ENCODE data around the gene HNRNPA1.

HNRNPA1 gene

GRCh38 chr12:54246011-54246641 lies 34.4 kb upstream of the HNRNPA1 start:
- no peak for TF ChIP-seq SUZ12 (IDR thresholded peaks at IDR 0.05; ENCODE audit: extremely low read depth, insufficient read depth, insufficient read length)
- TF ChIP-seq YY1 (IDR thresholded peaks at IDR 0.05; ENCODE audit: insufficient read depth, insufficient read length) = no peak
- no peak for TF ChIP-seq ZNF274 (IDR thresholded peaks at IDR 0.05; ENCODE audit: low read depth, low read length)
- H3K36me3 ChIP-seq (ENCODE audit: insufficient read depth, insufficient read length, low read length) = peaks cover 82% of the 10 kb centered on the region

GRCh38 chr12:54249489-54249888 lies 31.0 kb upstream of the HNRNPA1 start:
- peaks cover 87% of the 10 kb centered on the region for H3K36me3 ChIP-seq (ENCODE audit: insufficient read depth, insufficient read length, low read length)
- H3K4me1 ChIP-seq (ENCODE audit: insufficient read depth, insufficient read length) = no peaks in the 10 kb centered on the region
- no peaks in the 10 kb centered on the region for H3K27me3 ChIP-seq (ENCODE audit: insufficient read depth, insufficient read length)
- H3K4me3 ChIP-seq (ENCODE audit: insufficient read length, low read depth) = no peak overlapping the region
- H3K9me3 ChIP-seq (ENCODE audit: insufficient read depth, low read length) = no peaks in the 10 kb centered on the region
- TF ChIP-seq YY1 (IDR thresholded peaks at IDR 0.05; ENCODE audit: insufficient read depth, insufficient read length) (no peak), SUZ12 (IDR thresholded peaks at IDR 0.05; ENCODE audit: extremely low read depth, insufficient read depth, insufficient read length) (no peak), ZNF274 (IDR thresholded peaks at IDR 0.05; ENCODE audit: low read depth, low read length) (no peak)
- no peak overlapping the region for H3K9ac ChIP-seq (ENCODE audit: insufficient read length, low read depth)
- no peak for DNase-seq (ENCODE audit: low read depth, low spot score)

More at GRCh38 chr12:54246011-54246641, 34.4 kb upstream of the HNRNPA1 start:
- DNase-seq (ENCODE audit: low read depth, low spot score) = no peak
- no peak overlapping the region for H3K9ac ChIP-seq (ENCODE audit: insufficient read length, low read depth)
- H3K4me3 ChIP-seq (ENCODE audit: insufficient read length, low read depth) = no peak overlapping the region
- H3K4me1 ChIP-seq (ENCODE audit: insufficient read depth, insufficient read length) = no peaks in the 10 kb centered on the region
- no peaks in the 10 kb centered on the region for H3K27me3 ChIP-seq (ENCODE audit: insufficient read depth, insufficient read length)
- no peaks in the 10 kb centered on the region for H3K9me3 ChIP-seq (ENCODE audit: insufficient read depth, low read length)

GRCh38 chr12:54251667-54252284 lies 28.8 kb upstream of the HNRNPA1 start:
- no peaks in the 10 kb centered on the region for H3K4me1 ChIP-seq (ENCODE audit: insufficient read depth, insufficient read length)
- no peak overlapping the region for H3K4me3 ChIP-seq (ENCODE audit: insufficient read length, low read depth)
- no peaks in the 10 kb centered on the region for H3K27me3 ChIP-seq (ENCODE audit: insufficient read depth, insufficient read length)
- H3K9ac ChIP-seq (ENCODE audit: insufficient read length, low read depth) = no peak overlapping the region
- peaks cover 84% of the 10 kb centered on the region for H3K36me3 ChIP-seq (ENCODE audit: insufficient read depth, insufficient read length, low read length)
- TF ChIP-seq SUZ12 (IDR thresholded peaks at IDR 0.05; ENCODE audit: extremely low read depth, insufficient read depth, insufficient read length) (no peak), ZNF274 (IDR thresholded peaks at IDR 0.05; ENCODE audit: low read depth, low read length) (no peak), YY1 (IDR thresholded peaks at IDR 0.05; ENCODE audit: insufficient read depth, insufficient read length) (no peak)
- no peak for DNase-seq (ENCODE audit: low read depth, low spot score)
- H3K9me3 ChIP-seq (ENCODE audit: insufficient read depth, low read length) = no peaks in the 10 kb centered on the region

GRCh38 chr12:54253240-54253639 lies 27.3 kb upstream of the HNRNPA1 start:
- TF ChIP-seq SUZ12 (IDR thresholded peaks at IDR 0.05; ENCODE audit: extremely low read depth, insufficient read depth, insufficient read length) (no peak), YY1 (IDR thresholded peaks at IDR 0.05; ENCODE audit: insufficient read depth, insufficient read length) (no peak), ZNF274 (IDR thresholded peaks at IDR 0.05; ENCODE audit: low read depth, low read length) (no peak)
- Histone ChIP-seq H3K4me1 (ENCODE audit: insufficient read depth, insufficient read length) (no peaks in the 10 kb centered on the region), H3K9me3 (ENCODE audit: insufficient read depth, low read length) (no peaks in the 10 kb centered on the region), H3K9ac (ENCODE audit: insufficient read length, low read depth) (no peak overlapping the region), H3K4me3 (ENCODE audit: insufficient read length, low read depth) (no peak overlapping the region), H3K36me3 (ENCODE audit: insufficient read depth, insufficient read length, low read length) (peaks cover 82% of the 10 kb centered on the region), H3K27me3 (ENCODE audit: insufficient read depth, insufficient read length) (no peaks in the 10 kb centered on the region)
- no peak for DNase-seq (ENCODE audit: low read depth, low spot score)

DNA sequence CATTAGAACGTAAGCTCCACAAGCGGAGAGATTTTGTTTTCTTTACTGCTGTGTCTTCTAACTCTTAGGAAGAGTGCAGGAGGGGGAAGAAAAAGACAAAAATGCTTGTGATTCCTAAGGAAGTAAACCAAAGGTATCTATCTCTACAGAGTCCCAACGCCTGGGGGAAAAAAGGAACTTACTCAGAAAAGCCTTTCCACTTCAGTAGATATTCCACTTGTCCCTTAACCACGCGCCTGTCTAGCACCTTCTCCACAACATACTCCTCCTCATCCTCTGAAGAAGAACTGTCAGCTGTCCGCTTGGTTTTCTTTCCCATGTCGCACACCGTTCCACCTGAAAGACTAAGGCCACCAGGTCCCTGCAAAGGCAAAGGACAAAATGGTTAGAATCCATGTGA lies 23.2 kb upstream of the HNRNPA1 start:
- peaks cover 3% of the 10 kb centered on the region for H3K4me1 ChIP-seq (ENCODE audit: insufficient read depth, insufficient read length)
- H3K4me3 ChIP-seq (ENCODE audit: insufficient read length, low read depth) = no peak overlapping the region
- no peaks in the 10 kb centered on the region for H3K9me3 ChIP-seq (ENCODE audit: insufficient read depth, low read length)
- no peak for DNase-seq (ENCODE audit: low read depth, low spot score)
- peaks cover 48% of the 10 kb centered on the region for H3K36me3 ChIP-seq (ENCODE audit: insufficient read depth, insufficient read length, low read length)
- no peak for TF ChIP-seq SUZ12 (IDR thresholded peaks at IDR 0.05; ENCODE audit: extremely low read depth, insufficient read depth, insufficient read length)
- no peak for TF ChIP-seq YY1 (IDR thresholded peaks at IDR 0.05; ENCODE audit: insufficient read depth, insufficient read length)
- H3K9ac ChIP-seq (ENCODE audit: insufficient read length, low read depth) = no peak overlapping the region
- H3K27me3 ChIP-seq (ENCODE audit: insufficient read depth, insufficient read length) = no peaks in the 10 kb centered on the region

GRCh38 chr12:54258201-54258681 lies 22.3 kb upstream of the HNRNPA1 start:
- no peak for DNase-seq (ENCODE audit: low read depth, low spot score)
- H3K9ac ChIP-seq (ENCODE audit: insufficient read length, low read depth) = peak overlapping the region; percentile 14
- no peak overlapping the region for H3K4me3 ChIP-seq (ENCODE audit: insufficient read length, low read depth)
- no peaks in the 10 kb centered on the region for H3K9me3 ChIP-seq (ENCODE audit: insufficient read depth, low read length)
- peaks cover 39% of the 10 kb centered on the region for H3K36me3 ChIP-seq (ENCODE audit: insufficient read depth, insufficient read length, low read length)
- TF ChIP-seq ZNF274 (IDR thresholded peaks at IDR 0.05; ENCODE audit: low read depth, low read length) (no peak), YY1 (IDR thresholded peaks at IDR 0.05; ENCODE audit: insufficient read depth, insufficient read length) (no peak), SUZ12 (IDR thresholded peaks at IDR 0.05; ENCODE audit: extremely low read depth, insufficient read depth, insufficient read length) (no peak)
- H3K27me3 ChIP-seq (ENCODE audit: insufficient read depth, insufficient read length) = no peaks in the 10 kb centered on the region
- H3K4me1 ChIP-seq (ENCODE audit: insufficient read depth, insufficient read length) = peaks cover 3% of the 10 kb centered on the region

DNA sequence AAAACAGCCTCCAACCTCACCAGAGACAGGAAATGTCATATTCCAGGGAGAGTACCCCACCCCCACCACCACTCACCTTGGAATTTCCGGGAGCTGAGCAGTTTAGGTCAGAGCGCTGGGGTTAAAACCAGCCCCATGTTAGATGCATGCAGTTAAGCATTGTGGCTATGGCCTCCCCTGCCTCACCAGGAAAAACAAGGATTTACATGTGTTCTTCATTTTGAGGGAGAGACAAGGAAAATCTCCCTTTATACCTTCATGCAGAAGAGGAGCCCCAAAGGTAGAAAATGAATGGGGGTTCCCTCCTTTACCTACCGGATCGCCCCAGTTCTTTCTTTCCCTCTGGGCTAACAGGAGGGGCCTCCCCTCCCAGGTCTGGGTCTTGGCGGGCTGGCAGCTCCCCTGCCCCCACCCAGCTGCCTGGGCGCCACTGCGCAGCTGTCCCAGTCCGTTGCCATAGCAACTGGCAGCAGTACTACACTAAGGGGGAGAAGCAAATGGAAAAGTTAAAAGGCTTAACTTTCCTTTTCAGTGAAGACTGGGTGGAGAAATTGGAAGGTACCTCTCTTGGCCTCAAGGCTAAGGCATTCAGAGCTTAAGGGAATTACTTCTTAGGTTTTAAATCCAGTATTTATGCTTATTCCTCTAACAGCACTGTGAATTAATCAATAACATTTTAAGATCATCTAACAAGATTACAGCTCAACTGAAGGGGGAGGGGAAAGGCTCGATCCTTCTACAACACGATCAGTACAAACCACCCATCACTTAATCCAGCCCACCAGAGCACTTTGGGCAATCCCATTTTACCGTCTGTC lies 21.1 kb upstream of the HNRNPA1 start:
- TF ChIP-seq ZNF274 (IDR thresholded peaks at IDR 0.05; ENCODE audit: low read depth, low read length) (no peak), YY1 (IDR thresholded peaks at IDR 0.05; ENCODE audit: insufficient read depth, insufficient read length) (no peak), SUZ12 (IDR thresholded peaks at IDR 0.05; ENCODE audit: extremely low read depth, insufficient read depth, insufficient read length) (no peak)
- H3K9me3 ChIP-seq (ENCODE audit: insufficient read depth, low read length) = no peaks in the 10 kb centered on the region
- peaks cover 3% of the 10 kb centered on the region for H3K4me1 ChIP-seq (ENCODE audit: insufficient read depth, insufficient read length)
- H3K4me3 ChIP-seq (ENCODE audit: insufficient read length, low read depth) = peak overlapping the region; percentile 35
- DNase-seq (ENCODE audit: low read depth, low spot score) = peak; percentile 96
- peaks cover 28% of the 10 kb centered on the region for H3K36me3 ChIP-seq (ENCODE audit: insufficient read depth, insufficient read length, low read length)
- peak overlapping the region; percentile 85 for H3K9ac ChIP-seq (ENCODE audit: insufficient read length, low read depth)
- no peaks in the 10 kb centered on the region for H3K27me3 ChIP-seq (ENCODE audit: insufficient read depth, insufficient read length)
